Left lung (tissue), 10 donors: ENCODE data around the gene SMAD2. TPM values are rescaled to one million over a fixed set of nuclear protein-coding genes. Genes with fewer than 3 reads are reported as not detected.
A peak's percentile ranks its signal among the peaks of the same experiment; 100 is the strongest.

Experiments used
- ATAC-seq: fragments of 200-7000 bp; cut with Tn5 transposase; one replicate; pipeline ENCODE4 v1.9.1; 2020; ENCODE audit warnings: moderate library complexity
- DNase-seq, 4 donors: peaks; one replicate each; pipeline ENCODE4 v3.0.0-alpha.2; 2013 to 2020
- H3K27ac ChIP-seq, 2 donors: fragments of 200-600 bp; sonication (generic) in 1 of 2; one replicate each; pipeline versions ENCODE4 v1.5.0 to v1.8.0; 2020 to 2021
- H3K27me3 ChIP-seq, 2 donors: fragments of 200-600 bp; sonication (generic) in 1 of 2; one replicate each; pipeline versions ENCODE4 v1.5.0 to v1.8.0; 2020 to 2021
- H3K36me3 ChIP-seq, 2 donors: fragments of 200-600 bp; sonication (generic) in 1 of 2; one replicate each; pipeline versions ENCODE4 v1.5.0 to v1.8.0; 2020 to 2021
- H3K4me1 ChIP-seq, 2 donors: fragments of 200-600 bp; one replicate each; pipeline ENCODE4 v1.8.0; 2021
- H3K4me3 ChIP-seq, 2 donors: fragments of 200-600 bp; sonication (generic) in 1 of 2; one replicate each; pipeline versions ENCODE4 v1.5.0 to v1.8.0; 2020 to 2021; ENCODE audit warnings: mild to moderate bottlenecking in 1 of 2
- H3K9me3 ChIP-seq, 2 donors: fragments of 200-600 bp; sonication (generic) in 1 of 2; one replicate each; pipeline versions ENCODE4 v1.5.0 to v1.8.0; 2020 to 2021
- intact Hi-C, 2 donors: fragments of 100-400 bp; cut with DNase I; formaldehyde crosslinking; loops; one replicate each; pipeline versions ENCODE4 v1.11.2 to v1.14.2; 2022
- polyA plus RNA-seq, 6 donors: library from polyadenylated mRNA; unstranded; fragments of 120-200 nt; gene quantifications; one replicate each; pipeline ENCODE4 v1.2.1, GENCODE V29; 2013; ENCODE audit not compliant: insufficient read length in 6 of 6
- total RNA-seq, 2 donors: library from RNA; stranded (reverse); fragmentation: NEBNext Ultra II Directional; extraction: Animal tissue kit (Norgen Biotek cat#: 25700); gene quantifications; one replicate each; pipeline ENCODE4 v1.2.1, GENCODE V29; 2021
- TF ChIP-seq, protein P1 (sequence below), 2 donors: fragments of 200-600 bp; sonication (generic) in 1 of 2; IDR thresholded peaks; one replicate each; pipeline versions ENCODE4 v1.5.0 to v1.8.0; 2021; ENCODE audit warnings: antibody characterized with exemption in 2 of 2
- donor health status: DM: no; HTN: yes; CAD: no.
- donor health status: DM: no; HTN: no; CAD: no.

SMAD2 gene
- total and polyA plus RNA-seq, 8 donors, result 75.9 to 143 (median 85.9) TPM

DNA sequence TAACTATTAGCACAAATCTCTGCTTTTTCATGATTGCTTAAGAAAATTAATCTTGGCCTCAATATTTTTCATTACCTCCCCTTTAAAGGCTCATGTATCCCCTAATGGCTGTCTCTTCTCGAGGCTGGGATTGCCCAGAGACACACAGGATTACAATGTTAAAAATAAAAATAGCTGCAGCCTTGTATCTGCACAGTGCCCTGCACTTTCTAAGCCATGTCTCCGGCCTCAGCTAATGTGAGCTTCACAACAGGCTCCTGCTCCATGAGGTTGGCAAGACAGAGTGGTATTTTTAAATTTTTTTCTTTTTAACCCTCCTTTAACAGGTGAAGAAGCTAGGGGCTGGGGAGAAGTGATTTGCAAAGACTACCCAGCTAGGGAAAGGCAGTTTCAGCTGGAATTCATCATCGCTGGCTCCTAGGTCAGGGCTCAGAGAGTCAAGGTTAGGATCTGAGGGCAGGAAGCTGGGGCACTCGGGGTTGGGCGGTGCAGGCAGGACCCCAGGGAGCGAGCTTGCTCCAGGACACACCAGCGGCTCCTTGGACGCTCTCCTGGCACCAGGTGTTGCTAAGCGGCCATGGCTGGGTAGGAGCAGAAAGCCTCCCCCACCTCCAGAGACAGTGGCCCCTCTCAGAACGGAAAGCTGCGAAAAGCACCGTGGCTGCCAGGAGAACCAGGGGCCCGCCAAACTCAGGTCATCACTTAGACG lies 135.6 kb downstream of the SMAD2 start:
- ATAC-seq, result no peak
- no peaks in the 10 kb centered on the region for H3K36me3 ChIP-seq
- no peak for DNase-seq
- intact Hi-C loops, result no loop called here
- no peaks in the 10 kb centered on the region for H3K27me3 ChIP-seq
- H3K9me3 ChIP-seq, result no peaks in the 10 kb centered on the region
- no peaks in the 10 kb centered on the region for H3K4me1 ChIP-seq
- TF ChIP-seq, protein P1, sequence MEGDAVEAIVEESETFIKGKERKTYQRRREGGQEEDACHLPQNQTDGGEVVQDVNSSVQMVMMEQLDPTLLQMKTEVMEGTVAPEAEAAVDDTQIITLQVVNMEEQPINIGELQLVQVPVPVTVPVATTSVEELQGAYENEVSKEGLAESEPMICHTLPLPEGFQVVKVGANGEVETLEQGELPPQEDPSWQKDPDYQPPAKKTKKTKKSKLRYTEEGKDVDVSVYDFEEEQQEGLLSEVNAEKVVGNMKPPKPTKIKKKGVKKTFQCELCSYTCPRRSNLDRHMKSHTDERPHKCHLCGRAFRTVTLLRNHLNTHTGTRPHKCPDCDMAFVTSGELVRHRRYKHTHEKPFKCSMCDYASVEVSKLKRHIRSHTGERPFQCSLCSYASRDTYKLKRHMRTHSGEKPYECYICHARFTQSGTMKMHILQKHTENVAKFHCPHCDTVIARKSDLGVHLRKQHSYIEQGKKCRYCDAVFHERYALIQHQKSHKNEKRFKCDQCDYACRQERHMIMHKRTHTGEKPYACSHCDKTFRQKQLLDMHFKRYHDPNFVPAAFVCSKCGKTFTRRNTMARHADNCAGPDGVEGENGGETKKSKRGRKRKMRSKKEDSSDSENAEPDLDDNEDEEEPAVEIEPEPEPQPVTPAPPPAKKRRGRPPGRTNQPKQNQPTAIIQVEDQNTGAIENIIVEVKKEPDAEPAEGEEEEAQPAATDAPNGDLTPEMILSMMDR (IDR thresholded peaks at IDR 0.05), result no peak
- H3K27ac ChIP-seq, result no peak overlapping the region
- H3K4me3 ChIP-seq, result no peak overlapping the region

DNA sequence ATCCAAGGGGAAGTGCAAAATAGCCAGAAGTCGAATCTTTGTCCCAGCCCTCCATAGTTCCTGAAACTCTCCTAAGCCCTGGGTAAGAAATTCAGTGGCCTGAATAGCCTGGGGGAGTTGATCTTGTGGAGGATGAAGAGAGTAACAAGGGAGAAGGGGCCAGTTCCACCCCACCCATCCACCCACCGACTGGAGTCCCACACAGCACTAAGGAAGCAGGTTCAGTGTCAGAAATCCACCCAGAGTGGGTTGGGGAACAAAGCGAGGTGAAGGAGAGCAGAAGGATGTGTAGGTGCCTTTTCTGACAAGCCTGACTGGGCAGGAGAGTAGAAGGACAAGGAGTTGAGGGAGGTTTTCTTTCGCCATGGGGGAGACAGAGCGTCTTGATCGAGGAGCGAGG lies 136.8 kb downstream of the SMAD2 start:
- TF ChIP-seq, protein P1 (IDR thresholded peaks at IDR 0.05), result no peak
- ATAC-seq, result no peak
- Histone ChIP-seq H3K4me1 (no peaks in the 10 kb centered on the region), H3K27me3 (no peaks in the 10 kb centered on the region), H3K4me3 (no peak overlapping the region), H3K27ac (no peak overlapping the region), H3K9me3 (no peaks in the 10 kb centered on the region), H3K36me3 (no peaks in the 10 kb centered on the region)
- DNase-seq, result no peak
- intact Hi-C loops, result no loop called here

DNA sequence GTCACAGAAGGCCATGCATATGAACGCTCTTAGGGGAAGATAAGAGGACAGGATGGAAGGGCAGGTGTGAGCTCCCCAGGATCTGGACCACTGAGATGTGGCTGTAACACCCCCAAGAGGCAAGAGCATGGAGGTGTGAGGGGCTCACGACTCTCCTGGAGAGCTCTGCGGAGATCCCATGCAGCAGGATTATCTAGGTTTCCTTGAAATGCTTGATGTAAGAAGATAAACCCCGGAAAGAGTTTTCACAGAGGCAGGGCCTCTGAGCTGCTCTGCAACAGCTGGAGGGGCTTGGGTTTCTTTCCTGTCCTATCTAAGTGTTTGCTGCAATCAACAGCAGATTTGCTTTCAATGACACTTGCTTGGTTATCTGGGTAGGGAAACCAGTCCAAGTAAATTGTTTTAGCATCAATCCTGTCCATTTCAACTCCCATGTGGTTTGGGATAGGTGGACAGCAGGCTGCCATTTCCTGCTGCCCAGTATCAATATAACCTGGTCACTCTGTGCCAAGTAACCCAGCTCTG lies 138.9 kb downstream of the SMAD2 start:
- no peak for ATAC-seq
- TF ChIP-seq, protein P1 (IDR thresholded peaks at IDR 0.05), result no peak
- Histone ChIP-seq H3K4me1 (no peaks in the 10 kb centered on the region), H3K36me3 (no peaks in the 10 kb centered on the region), H3K4me3 (no peak overlapping the region), H3K27me3 (no peaks in the 10 kb centered on the region), H3K27ac (no peak overlapping the region), H3K9me3 (no peaks in the 10 kb centered on the region)
- peak in 1 of 4 donors; percentile 35 for DNase-seq
- intact Hi-C loops, result no loop called here

DNA sequence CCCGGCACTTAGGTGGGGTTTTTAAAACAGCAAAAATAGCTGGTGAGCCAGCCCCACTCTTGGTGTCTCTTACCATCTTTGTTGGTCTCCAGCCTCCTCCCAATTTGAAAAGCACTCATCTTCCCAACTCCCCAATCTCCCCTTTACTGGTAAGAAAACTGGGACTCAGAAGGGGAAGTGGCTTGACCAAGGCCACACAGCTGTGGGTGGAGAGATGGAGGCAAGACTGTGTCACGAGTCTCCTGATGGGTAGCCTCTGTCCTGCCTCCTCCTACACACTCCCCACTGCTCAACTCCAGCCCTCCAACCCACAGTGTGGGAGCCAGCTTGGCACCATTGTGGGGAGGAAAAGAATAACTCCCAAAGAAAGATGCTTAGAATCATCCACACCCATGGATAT lies 140.4 kb downstream of the SMAD2 start:
- H3K27me3 ChIP-seq, result no peaks in the 10 kb centered on the region
- H3K4me3 ChIP-seq, result no peak overlapping the region
- H3K36me3 ChIP-seq, result no peaks in the 10 kb centered on the region
- ATAC-seq (peak; percentile 46), DNase-seq (no peak)
- TF ChIP-seq, protein P1 (IDR thresholded peaks at IDR 0.05), result no peak
- intact Hi-C loops, result no loop called here
- H3K9me3 ChIP-seq, result peaks cover 0 to 10% of the 10 kb centered on the region in 2 donors
- H3K27ac ChIP-seq, result no peak overlapping the region
- no peaks in the 10 kb centered on the region for H3K4me1 ChIP-seq

- intact Hi-C loops, result no loop called here
- no peak for ATAC-seq
These were observed 141.8 kb downstream of the SMAD2 start for GRCh38 chr18:47788621-47789020.

More at GRCh38 chr18:47788621-47789020, 141.8 kb downstream of the SMAD2 start:
- H3K36me3 ChIP-seq, result no peaks in the 10 kb centered on the region
- DNase-seq, result no peak
- H3K27ac ChIP-seq, result no peak overlapping the region
- no peak overlapping the region for H3K4me3 ChIP-seq
- peaks cover 0 to 23% of the 10 kb centered on the region in 2 donors for H3K9me3 ChIP-seq
- TF ChIP-seq, protein P1 (IDR thresholded peaks at IDR 0.05), result no peak
- no peaks in the 10 kb centered on the region for H3K4me1 ChIP-seq
- no peaks in the 10 kb centered on the region for H3K27me3 ChIP-seq
